Measurements from ENCODE around the gene EBPL.

- no peak for TF ChIP-seq CTCF (IDR thresholded peaks at IDR 0.05)
- no peak for TF ChIP-seq EP300 (IDR thresholded peaks at IDR 0.05)
- no peak for TF ChIP-seq POLR2A (IDR thresholded peaks at IDR 0.05)
Measured at GRCh38 chr13:49693191-49693733, 2.0 kb upstream of the EBPL start.
